Stomach (tissue), 9 donors: Measurements from ENCODE around the gene ORAI3. TPM values are rescaled to one million over a fixed set of nuclear protein-coding genes. Genes with fewer than 3 reads are reported as not detected.

ENCODE experiments used
- DNase-seq, 2 donors: peaks; one replicate each; pipeline versions ENCODE4 v3.0.0 to v3.0.0-alpha.2; 2013 to 2019
- H3K27ac ChIP-seq, 5 donors: fragments of 200-600 bp in 4 of 5; sonication (generic) in 4 of 5; one replicate each; pipeline ENCODE4 v1.5.1; 2013 to 2019; ENCODE audit warnings: mild to moderate bottlenecking in 1 of 5, moderate library complexity in 1 of 5
- H3K27me3 ChIP-seq, 3 donors: fragments of 200-600 bp; sonication (generic); one replicate each; pipeline ENCODE4 v1.5.1; 2017 to 2019; ENCODE audit warnings: mixed run types in 1 of 3
- H3K36me3 ChIP-seq, 4 donors: fragments of 200-600 bp; sonication (generic); 1 replicate in 3 of 4; 2 replicates in 1 of 4; pipeline ENCODE4 v1.5.1; 2016 to 2019
- H3K4me1 ChIP-seq, 4 donors: fragments of 200-600 bp; sonication (generic); one replicate each; pipeline ENCODE4 v1.5.1; 2016 to 2019
- H3K4me3 ChIP-seq, 4 donors: fragments of 200-600 bp; sonication (generic) in 3 of 4; one replicate each; pipeline ENCODE4 v1.5.1; 2016 to 2019; ENCODE audit warnings: mild to moderate bottlenecking in 1 of 4
- H3K9me3 ChIP-seq, 4 donors: fragments of 200-600 bp; sonication (generic); one replicate each; pipeline ENCODE4 v1.5.1; 2016 to 2019
- CTCF ChIP-seq, 7 experiments: fragments of 450-650 bp in 4 of 7; fragments of 200-600 bp in 3 of 7; sonication (generic) in 3 of 7; IDR thresholded peaks; one replicate each; pipeline ENCODE4 v1.5.1; 2016 to 2019; ENCODE audit warnings: antibody characterized with exemption in 7 of 7, control low read depth in 2 of 7, mild to moderate bottlenecking in 1 of 7
- EP300 ChIP-seq: sonication (generic); formaldehyde crosslinking; IDR thresholded peaks from one replicate; pipeline ENCODE4 v1.6.1; 2017; ENCODE audit warnings: antibody characterized with exemption
- POLR2A ChIP-seq, 4 donors: fragments of 450-650 bp; IDR thresholded peaks; one replicate each; pipeline ENCODE4 v1.6.1; 2016; ENCODE audit warnings: antibody characterized with exemption in 4 of 4, control low read depth in 2 of 4, mild to moderate bottlenecking in 1 of 4, moderate library complexity in 1 of 4
- POLR2AphosphoS5 ChIP-seq, 3 donors: sonication (generic); formaldehyde crosslinking; IDR thresholded peaks; one replicate each; pipeline ENCODE4 v1.6.1; 2016; ENCODE audit warnings: antibody characterized with exemption in 3 of 3
- WGBS, 5 donors: extraction: QIAGEN DNeasy Blood & Tissue Kit in 3 of 5; methylation state at CpG; one replicate each; pipeline versions ENCODE4 v1.1.5 to v1.1.7; 2013 to 2018; 5-methylcytosine and 5-hydroxymethylcytosine counted together
- intact Hi-C: fragments of 100-400 bp; cut with DNase I; formaldehyde crosslinking; loops from one replicate; pipeline ENCODE4 v1.15.1; 2023; ENCODE audit warnings: low total_unique reads
- polyA plus RNA-seq, 3 donors: library from polyadenylated mRNA; stranded (reverse); fragments of 200-250 nt; gene quantifications; one replicate each; pipeline ENCODE4 v1.2.3, GENCODE V29; 2013
- total RNA-seq, 5 donors: library from RNA; depleted of rRNA; stranded (reverse); fragments of >200 nt; gene quantifications; one replicate each; pipeline versions ENCODE4 v1.1.0 to v1.2.3, GENCODE V29; 2014 to 2016
- donor health status: healthy with polysubstance abuse.
- donor health status: Bipolar disorder and iron deficiency.
- donor health status: healthy.

The ORAI3 gene
- total and polyA plus RNA-seq, 8 donors, result 6.7 to 26.0 (median 10.5) TPM; not detected in 1

- Histone ChIP-seq H3K36me3 (peaks cover 0 to 17% (median 11%) of the 10 kb centered on the region in 4 donors), H3K27me3 (no peaks in the 10 kb centered on the region), H3K9me3 (no peaks in the 10 kb centered on the region), H3K27ac (no peak overlapping the region), H3K4me3 (no peak overlapping the region), H3K4me1 (peaks cover 8 to 9% (median 9%) of the 10 kb centered on the region in 4 donors)
- intact Hi-C loops, result no loop called here
- no peak for DNase-seq
- TF ChIP-seq POLR2AphosphoS5 (IDR thresholded peaks at IDR 0.05) (no peak), EP300 (no peak), POLR2A (IDR thresholded peaks at IDR 0.05) (no peak), CTCF (IDR thresholded peaks at IDR 0.05) (no peak)
- 34 to 75% (median 70%) methylated on average over 3 to 12 of the region's 12 CpGs for WGBS, 5 donors
Measured at GRCh38 chr16:30990105-30990504, 41.2 kb downstream of the ORAI3 start.

- no peak for TF ChIP-seq CTCF (IDR thresholded peaks at IDR 0.05)
- TF ChIP-seq EP300, result no peak
- no peak for TF ChIP-seq POLR2A (IDR thresholded peaks at IDR 0.05)
- TF ChIP-seq POLR2AphosphoS5 (IDR thresholded peaks at IDR 0.05), result no peak
- Histone ChIP-seq H3K4me1 (peaks cover 0 to 1% (median 0%) of the 10 kb centered on the region in 4 donors), H3K9me3 (no peaks in the 10 kb centered on the region), H3K4me3 (no peak overlapping the region), H3K27ac (no peak overlapping the region), H3K27me3 (no peaks in the 10 kb centered on the region), H3K36me3 (peaks cover 0 to 17% (median 11%) of the 10 kb centered on the region in 4 donors)
- 66 to 80% (median 76%) methylated on average over 8 of the region's 8 CpGs for WGBS, 5 donors
- DNase-seq, result no peak
- intact Hi-C loops, result no loop called here
Measured at GRCh38 chr16:30991052-30991451, 42.2 kb downstream of the ORAI3 start.

- Histone ChIP-seq H3K4me3 (no peak overlapping the region), H3K27ac (no peak overlapping the region), H3K4me1 (peaks cover 8 to 14% (median 10%) of the 10 kb centered on the region in 4 donors), H3K9me3 (no peaks in the 10 kb centered on the region), H3K36me3 (peaks cover 0 to 11% (median 8%) of the 10 kb centered on the region in 4 donors), H3K27me3 (peaks cover 0 to 8% (median 5%) of the 10 kb centered on the region in 3 donors)
- no peak for DNase-seq
- no peak for TF ChIP-seq POLR2A (IDR thresholded peaks at IDR 0.05)
- no peak for TF ChIP-seq POLR2AphosphoS5 (IDR thresholded peaks at IDR 0.05)
- no peak for TF ChIP-seq EP300
- WGBS, 5 donors, result 78 to 88% (median 85%) methylated on average over 8 to 21 of the region's 21 CpGs
- intact Hi-C loops, result no loop called here
Measured at GRCh38 chr16:30992276-30992780, 43.5 kb downstream of the ORAI3 start.

GRCh38 chr16:30992931-30993816 is 44.3 kb downstream of the ORAI3 start:
- no peak overlapping the region for H3K4me3 ChIP-seq
- no peak for TF ChIP-seq EP300
- TF ChIP-seq POLR2A (IDR thresholded peaks at IDR 0.05), result no peak
- no peak for TF ChIP-seq CTCF (IDR thresholded peaks at IDR 0.05)
- TF ChIP-seq POLR2AphosphoS5 (IDR thresholded peaks at IDR 0.05), result no peak
- peaks cover 0 to 3% (median 1%) of the 10 kb centered on the region in 4 donors for H3K36me3 ChIP-seq
- H3K27me3 ChIP-seq, result peaks cover 0 to 12% (median 5%) of the 10 kb centered on the region in 3 donors
- WGBS, 5 donors, result 74 to 77% (median 75%) methylated on average over 29 of the region's 29 CpGs
- H3K9me3 ChIP-seq, result no peaks in the 10 kb centered on the region
- peaks cover 14 to 19% (median 16%) of the 10 kb centered on the region in 4 donors for H3K4me1 ChIP-seq
- intact Hi-C loops, result no loop called here
- DNase-seq, result no peak
- H3K27ac ChIP-seq, result no peak overlapping the region
